RPMI7951 (cell line): ENCODE data around the gene PLPPR2. TPM values are rescaled to one million over a fixed set of nuclear protein-coding genes. Genes with fewer than 3 reads are reported as not detected.
"Not testable (repeated sequence)": the region's sequence is repeated elsewhere in the genome, so short reads cannot be mapped to it uniquely, and the experiment has no call there.

Source experiments
- DNase-seq: peaks from one replicate; pipeline ENCODE4 v3.0.0-alpha.2; 2012; ENCODE audit warnings: low read depth
- total RNA-seq: library from RNA; depleted of rRNA; stranded (reverse); fragments of >200 nt; shearing (Covaris generic); gene quantifications from 2 replicates; pipeline ENCODE4 v1.2.3, GENCODE V29; 2014

PLPPR2 gene
- total RNA-seq, 1 experiment from 2014 or later = 14.1 TPM

DNA sequence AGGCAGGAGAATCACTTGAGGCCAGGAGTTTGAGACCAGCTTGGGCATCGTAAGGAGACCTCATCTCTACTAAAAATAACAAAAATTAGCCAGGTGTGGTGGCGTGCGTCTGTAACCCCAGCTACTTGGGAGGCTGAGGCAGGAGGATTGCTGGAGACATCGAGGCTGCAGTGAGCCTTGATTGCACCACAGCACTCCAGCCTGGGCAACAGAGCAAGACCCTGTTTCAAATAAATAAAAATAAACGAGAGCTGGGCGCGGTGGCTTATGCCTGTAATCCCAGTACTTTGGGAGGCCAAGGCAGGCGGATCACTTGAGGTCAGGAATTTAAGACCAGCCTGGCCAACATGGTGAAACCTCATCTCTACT, 15.1 kb upstream of the PLPPR2 start:
- DNase-seq = not testable (repeated sequence)

DNA sequence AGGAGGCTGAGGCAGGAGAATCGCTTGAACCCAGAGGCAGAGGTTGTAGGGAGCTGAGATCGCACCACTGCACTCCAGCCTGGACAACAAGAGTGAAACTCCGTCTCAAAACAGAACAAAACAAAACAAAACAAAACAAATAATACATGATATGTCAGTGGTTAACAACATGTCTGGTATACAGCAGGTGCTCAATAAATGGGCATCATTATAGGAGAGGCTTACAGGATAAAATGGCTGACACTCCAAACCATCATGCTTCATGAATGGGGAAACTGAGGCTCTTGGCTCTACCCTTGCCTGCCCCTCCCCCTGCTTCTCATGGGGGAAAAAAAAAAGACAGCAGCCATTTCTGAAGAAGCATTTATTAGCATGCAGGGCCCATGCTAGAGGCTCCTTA, 12.8 kb upstream of the PLPPR2 start:
- no peak for DNase-seq

DNA sequence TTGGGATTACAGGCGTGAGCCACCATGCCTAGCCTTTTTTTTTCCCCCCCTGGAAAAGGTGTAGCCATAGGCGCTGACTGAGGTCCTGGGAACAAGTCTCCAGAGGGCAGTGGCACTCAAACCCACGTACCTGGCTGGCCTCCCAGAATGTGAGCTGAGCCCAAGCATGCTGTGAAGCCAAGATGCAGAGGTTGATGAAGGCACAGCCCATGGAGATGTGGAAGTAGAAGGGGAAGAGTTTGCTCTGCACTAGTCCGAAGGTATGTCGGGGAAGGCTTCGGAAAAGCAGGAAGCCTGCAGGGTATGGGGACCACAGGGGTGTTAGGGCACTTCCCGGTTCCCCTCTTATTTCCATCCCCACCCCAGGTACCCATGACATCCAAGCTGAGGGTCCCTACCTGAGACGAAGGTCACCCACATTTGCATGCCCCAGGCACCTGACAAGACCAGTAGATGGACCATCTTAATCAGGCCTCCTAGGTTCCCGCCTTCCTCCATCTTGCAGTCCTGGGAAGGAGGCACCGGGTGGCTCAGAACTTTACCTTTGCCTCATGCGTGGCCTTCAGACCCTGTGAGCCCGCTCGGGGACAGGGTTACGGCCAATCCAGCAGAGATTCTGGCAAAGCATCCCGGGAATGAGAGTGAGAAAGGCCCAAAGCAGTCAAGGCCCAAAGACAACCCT, 10.0 kb upstream of the PLPPR2 start:
- no peak for DNase-seq

DNA sequence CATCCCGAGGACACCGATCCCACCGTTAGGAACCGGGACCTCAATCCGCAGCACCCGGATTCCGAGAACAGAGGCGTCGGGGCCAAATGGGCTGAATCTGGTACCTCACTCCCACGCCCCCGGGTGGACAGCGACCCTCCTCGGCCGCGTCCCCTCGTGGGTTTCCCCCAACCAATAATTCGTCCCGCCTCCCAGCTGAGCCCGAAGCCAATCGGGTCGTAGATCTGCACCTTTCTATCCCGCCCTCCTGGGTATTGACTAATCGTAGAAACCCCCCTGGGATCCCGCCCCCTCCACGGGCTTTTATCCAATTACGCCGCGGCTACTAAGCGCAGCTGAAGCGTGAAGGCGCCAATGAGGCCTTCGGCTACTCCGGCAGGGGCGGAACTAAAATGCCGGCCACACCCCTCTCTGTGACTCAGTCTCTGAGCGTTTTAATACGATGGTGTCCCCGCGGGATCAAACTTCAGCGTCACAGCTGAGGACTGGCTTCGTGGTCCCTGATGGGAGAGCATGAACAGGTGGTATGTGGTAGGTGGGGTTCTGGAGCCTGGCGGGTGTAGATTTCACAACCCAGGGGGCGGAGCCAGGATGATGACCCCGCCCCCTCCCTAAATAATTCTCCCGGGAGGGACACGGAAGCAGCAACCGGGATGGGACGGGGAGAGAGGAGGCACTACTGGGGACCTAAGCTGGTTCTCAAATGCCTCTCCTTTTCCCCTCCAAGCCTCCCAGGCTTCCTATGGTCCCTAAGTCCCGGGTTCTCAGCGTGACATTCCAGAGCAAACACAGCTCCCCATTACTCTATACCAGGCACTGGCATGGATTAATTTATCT, 8.9 kb upstream of the PLPPR2 start, which contains the start of the genes CCDC159 and TMEM205:
Gene CCDC159, plus strand, starts transcription at position 416 of the 837 bp plus-strand sequence. Its CDS starts 88 bp downstream, at position 504.
Gene TMEM205, minus strand, starts transcription at position 165 of the 837 bp plus-strand sequence. CDS start 649 bp downstream, outside the sequence.
- peak; percentile 99 for DNase-seq

DNA sequence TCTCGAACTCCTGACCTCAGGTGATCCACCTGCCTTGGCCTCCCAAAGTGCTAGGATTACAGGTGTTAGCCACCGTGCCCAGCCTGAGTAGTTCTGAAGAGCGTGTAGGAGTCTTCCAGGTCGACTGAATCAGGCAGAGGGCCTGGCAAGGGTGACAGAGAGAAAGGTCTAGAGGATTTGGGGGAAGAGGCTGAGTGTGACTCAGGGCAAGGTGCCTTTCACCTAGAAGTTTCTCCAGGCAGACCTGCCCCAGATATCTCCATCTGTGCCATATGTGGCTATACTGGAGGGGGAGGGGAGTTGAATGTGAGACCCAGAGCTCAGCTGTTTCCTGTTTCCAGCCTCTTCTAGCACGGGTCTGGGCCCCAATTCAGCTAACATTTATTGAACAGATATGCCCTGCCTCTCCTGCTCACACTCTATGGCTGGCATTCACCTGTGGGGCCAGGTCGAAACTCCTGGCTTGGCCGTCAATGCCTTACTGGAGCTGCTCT, 7.6 kb upstream of the PLPPR2 start:
- no peak for DNase-seq

DNA sequence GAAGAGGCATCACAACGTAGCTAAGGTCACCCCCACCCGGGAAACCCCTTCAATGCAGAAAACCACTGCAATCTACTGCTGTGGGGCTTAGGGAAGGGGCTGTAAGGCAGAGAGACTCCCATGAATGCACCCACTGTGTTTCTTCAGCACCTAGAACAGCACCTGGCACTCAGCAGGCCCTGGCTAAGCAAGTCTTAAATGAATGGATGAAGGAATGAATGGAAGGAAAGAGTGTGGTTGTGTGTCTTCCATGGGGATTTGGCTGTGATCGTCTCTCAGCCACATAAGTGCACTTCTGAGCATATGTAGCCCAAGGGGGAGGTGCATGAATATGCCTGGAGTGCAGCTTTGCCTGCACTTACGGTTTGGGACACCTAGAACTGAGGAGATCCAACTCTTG, 6.1 kb upstream of the PLPPR2 start:
- DNase-seq = no peak

DNA sequence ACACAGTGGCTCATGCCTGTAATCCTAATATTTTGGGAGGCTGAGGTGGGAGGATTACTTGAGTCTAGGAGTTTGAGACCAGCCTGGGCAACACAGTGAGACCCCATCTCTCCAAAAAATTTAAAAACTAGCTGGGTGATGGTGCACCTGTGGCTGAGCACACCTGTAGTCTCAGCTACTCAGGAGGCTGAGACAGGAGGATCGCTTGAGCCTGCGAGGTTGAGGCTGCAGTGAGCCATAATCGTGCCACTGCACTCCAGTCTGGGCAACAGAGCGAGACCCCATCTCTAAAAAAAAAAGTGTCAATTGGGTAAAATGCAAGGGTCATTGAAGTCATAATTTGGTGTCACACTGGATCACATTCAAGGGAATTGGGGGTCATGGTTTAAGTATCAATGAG, 1.1 kb upstream of the PLPPR2 start:
- DNase-seq = not testable (repeated sequence)

DNA sequence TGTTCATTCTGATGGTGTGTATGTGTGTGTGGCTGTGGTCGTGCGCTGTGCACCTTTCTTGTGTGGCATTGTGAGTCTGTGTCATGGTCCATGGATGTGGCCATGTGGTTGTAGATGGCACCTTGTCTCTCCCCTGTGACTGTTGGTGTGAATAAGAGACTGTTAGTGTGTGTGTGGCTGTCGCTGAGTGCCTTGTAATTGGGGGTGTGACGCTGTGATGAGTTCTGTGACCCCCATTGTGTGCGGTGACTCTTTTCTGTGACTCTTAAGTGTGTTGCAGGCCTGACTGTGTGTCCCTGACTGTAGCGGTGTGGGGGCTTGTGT, 804 bp downstream of the PLPPR2 start:
- no peak for DNase-seq

DNA sequence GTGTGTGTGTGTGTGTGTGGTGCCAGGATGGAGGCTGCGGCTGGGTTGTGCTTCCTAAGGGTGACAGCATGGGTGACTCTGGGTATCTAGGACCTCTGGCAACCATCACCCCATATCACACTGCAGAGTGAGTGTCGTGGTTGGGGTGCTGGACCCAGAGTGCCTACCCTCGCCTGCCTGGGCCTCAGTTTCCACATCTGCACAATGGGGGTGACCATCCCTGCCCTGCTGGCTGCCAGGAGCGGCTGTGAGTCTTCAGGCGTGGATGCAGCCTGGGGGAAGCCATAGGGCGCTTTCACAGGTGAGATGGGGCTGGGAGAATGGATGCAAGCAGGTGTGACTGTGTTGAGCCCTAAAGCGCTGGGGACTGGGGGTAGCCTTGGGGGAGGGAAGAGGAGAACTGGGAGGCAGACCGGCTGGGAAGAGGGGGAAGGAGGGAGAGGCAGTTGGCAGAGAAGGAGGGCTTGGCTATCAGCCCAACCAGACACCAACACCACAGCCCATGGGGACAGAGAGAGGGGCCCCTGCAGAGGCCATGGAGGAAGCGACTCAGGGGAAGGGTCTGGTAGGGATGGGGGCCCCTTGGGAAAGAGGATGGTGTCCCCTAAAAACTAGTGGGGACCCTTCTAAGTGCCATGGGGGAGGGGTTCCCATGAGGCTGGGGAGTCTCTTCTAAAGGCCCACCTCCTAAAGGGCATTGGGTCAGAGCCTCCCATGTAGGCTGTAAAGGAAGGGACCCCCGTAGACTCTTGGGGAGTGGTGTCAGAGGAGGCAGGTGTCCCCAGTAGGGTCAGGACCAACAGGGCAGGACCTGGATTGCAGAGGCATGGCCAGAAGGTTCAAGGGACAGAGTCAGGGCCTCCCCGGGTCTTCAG, 1.7 kb downstream of the PLPPR2 start:
- DNase-seq = no peak

DNA sequence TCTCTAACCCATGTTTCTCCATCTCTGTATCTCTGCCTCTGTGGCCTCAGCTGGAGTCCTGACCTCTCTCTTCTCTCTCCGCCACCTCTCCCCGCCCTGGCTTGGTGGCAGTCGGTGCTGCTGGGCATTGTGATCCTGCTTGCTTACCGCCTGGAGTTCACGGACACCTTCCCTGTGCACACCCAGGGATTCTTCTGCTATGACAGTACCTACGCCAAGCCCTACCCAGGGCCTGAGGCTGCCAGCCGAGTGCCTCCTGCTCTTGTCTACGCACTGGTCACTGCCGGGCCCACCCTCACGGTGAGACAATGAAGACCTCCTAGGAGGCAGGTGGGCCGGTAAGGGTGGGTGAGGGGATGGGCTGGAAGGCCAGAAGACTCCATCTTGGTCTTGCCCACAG, 4.2 kb downstream of the PLPPR2 start:
- no peak for DNase-seq

DNA sequence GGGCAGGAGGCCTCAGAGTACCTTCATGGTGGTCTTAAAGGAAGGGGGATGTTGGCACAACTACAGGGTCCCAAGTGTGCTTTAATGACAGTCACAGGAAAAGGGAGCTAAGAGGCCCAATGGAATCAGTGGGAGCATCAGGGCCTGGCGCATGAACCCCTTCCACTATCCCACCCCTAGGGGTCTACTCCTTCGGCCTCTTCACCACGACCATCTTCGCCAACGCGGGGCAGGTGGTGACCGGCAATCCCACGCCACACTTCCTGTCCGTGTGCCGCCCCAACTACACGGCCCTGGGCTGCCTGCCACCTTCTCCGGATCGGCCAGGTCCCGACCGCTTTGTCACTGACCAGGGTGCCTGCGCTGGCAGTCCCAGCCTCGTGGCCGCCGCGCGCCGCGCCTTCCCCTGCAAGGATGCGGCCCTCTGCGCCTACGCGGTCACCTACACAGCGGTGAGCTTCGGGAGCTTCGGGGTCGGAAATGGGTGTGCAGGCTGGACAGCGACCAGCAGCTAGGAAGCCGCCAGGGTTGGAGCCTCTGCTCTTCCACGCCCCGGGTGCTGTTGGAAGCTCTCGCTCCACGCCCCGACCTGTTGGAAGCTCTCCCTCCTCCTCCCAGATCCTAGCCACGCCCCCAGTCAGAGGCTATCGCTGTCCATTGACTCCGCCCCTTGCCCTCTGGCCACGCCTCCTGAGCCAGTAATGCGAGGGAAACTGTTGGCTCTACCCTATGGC, 6.0 kb downstream of the PLPPR2 start:
- DNase-seq = no peak

DNA sequence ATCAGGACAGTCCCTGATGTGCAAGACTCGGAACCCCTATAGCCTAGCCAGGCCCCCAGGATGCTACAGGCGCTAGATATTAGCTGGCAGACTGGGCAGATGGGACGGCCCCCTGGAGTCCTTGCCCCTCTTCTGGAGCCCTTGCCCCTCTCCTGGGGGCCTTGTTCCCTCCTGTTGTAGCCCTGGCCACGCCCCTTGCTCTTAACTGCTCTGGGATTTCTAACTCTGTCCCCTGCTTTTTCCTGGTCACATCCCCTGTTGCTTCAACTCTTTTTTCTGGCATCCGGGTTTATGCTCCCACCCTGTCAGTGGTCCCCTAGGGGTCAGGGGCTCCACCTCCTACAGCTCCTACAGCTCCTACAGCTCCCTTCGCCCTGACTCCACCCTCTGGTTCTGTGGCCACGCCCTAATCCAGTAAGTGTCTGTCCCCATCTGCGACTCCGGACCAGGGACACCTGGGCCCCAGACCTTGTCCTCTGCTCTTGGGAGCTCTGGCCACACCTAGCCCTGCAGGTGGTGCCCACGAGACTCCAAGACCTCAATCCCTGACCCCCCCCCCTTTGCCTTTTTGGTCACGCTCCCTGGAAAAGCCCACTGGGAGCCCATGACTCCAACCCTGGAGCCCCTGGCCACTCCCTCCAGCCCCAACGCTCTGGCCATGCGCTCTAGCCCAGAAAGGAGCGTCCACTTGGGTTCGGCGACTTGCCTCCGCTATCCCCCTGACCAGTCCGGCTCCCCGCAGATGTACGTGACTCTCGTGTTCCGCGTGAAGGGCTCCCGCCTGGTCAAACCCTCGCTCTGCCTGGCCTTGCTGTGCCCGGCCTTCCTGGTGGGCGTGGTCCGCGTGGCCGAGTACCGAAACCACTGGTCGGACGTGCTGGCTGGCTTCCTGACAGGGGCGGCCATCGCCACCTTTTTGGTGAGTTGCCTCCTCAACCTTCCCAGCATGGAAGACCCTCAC, 6.8 kb downstream of the PLPPR2 start:
- no peak for DNase-seq

DNA sequence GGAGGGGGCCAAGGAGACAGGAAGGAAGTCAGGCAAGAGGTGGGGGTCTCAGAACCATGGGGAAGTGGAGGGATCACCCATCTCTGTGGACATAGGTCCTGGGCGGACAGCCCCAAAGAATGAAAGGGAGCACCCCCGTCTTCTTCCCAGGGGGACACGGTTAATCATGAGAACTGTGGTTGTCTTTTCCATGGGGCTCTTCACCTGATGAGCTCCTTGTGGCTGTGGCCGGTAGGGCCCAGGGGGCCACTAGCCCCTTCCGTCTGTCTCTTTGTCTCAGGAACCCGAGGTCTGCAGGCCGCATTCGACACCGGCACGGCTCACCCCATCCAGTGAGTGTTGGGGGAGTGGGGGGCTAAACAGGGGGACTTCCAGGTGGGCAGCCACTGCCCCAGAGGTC, 8.6 kb downstream of the PLPPR2 start:
- no peak for DNase-seq

DNA sequence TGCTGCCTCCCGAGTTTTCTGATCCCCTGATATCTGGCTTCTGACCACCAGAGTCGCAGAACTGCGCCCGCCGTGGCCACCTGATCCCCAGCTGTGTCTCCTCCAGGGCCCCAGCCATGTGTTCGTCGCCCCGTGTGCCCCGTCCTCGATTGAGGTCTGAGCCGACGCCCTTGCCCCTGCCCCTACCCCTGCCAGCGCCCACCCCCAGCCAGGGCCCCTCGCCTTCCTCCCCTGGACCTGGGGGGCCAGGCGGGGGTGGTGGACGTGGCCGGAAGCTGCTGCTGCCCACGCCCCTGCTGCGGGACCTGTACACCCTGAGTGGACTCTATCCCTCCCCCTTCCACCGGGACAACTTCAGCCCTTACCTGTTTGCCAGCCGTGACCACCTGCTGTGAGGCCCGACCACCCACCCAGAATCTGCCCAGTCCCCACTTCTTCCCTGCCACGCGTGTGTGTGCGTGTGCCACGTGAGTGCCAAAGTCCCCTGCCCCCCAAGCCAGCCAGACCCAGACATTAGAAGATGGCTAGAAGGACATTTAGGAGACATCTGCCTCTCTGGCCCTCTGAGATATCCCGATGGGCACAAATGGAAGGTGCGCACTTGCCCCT, 9.2 kb downstream of the PLPPR2 start:
- no peak for DNase-seq

DNA sequence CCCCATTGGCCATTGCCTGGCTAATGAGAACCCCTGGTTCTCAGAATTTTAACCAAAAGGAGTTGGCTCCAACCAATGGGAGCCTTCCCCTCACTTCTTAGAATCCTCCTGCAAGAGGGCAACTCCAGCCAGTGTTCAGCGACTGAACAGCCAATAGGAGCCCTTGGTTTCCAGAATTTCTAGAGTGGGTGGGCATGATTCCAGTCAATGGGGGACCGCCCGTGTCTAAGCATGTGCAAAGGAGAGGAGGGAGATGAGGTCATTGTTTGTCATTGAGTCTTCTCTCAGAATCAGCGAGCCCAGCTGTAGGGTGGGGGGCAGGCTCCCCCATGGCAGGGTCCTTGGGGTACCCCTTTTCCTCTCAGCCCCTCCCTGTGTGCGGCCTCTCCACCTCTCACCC, 9.7 kb downstream of the PLPPR2 start:
- DNase-seq = no peak

DNA sequence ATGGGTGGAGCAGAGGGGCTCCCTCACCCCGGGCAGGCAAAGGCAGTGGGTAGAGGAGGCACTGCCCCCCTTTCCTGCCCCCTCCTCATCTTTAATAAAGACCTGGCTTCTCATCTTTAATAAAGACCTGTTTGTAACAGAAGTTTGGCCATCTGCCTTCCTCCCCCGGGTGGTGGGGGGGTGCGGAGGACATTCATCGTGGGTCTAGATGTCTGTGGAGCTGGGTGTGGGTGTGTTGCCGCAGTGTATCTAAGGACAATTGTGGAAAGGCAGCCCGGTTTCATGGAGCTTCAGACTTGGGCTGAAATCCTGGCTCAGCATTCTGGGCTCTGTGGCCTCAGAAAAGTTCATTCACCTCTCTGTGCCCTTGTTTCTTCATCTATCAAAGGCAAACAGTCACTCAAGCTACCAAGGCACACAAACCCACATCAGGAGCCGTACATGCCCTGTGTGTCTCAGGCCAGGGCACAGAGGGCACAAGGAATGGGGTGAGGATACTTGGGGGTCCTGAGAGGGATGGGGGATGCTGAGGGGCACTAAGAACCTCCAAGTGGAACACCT, 10.4 kb downstream of the PLPPR2 start:
- no peak for DNase-seq

DNA sequence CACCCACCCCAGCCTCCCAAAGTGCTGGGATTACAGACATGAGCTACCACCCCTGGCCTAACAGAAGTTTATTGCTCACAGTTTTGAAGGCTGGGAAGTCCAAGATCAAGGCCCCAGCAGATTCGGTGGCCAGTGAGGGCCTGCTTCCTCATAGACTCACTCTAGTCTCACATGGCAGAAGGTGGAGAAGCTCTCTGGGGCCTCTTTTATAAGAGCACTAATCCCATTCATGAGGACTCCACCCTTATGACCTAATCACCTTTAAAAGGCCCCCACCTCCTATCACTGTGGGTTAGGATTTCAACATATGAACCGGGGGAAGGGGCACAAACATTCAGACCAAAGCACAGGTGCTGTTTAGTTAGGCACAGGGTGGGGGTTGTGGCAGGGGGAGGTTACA, 12.3 kb downstream of the PLPPR2 start:
- DNase-seq = no peak

DNA sequence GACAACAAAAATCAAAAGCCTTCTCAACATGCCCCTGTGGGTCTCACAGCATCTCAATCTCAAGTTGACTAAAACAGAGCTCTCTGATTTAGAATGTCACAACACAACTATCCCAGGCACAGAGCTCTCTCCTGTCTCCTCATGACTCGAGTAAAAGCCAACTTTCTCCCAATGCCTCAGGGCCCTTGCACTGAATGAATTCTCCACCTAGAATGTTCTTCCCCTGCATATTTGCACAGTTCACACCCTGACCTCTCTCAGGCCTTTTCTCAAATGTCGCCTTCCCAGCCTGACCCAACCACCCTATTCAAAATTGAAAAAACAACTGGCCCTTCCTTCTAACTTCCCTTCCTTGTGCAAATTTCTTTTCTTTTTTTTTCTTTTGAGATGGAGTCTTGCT, 15.5 kb downstream of the PLPPR2 start:
- no peak for DNase-seq

DNA sequence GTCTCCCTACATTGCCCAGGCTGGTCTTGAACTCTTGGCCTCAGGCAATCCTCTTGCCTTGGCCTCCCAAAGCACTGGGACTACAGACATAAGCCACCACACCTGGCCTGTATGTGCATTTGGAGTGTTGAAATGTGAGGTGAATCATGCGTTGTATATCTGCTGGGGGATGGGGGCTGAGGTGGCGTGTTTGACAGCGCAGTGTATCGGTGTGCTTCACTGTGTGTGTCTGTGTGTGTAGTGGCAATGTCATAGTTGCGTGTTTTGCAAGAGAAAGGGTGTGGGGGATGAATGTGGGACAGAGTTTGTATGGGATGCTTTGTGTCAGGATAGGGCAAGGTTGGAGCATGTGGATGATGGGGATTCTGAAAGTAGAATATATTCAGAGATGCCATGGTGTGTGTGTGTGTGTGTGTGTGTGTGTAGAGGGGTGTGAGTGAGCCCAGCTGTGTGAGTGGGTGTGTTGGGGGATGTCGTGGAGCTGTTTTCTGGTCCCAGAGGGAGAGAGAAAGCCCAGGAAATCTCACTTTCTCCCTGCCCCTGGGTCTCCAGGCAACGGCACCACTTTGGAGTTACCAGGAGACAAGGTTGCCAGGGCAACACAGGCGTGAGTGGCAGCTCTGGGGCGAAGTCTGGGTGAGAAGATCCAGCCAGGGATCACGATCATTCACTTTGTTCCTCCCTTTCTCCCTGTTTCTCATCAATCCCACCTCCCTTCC, 18.1 kb downstream of the PLPPR2 start:
- DNase-seq = peak; percentile 43
